IMR-90 (cell line): ENCODE results near the gene MR1.

Experiments used
- MAFK ChIP-seq: IDR thresholded peaks from 2 replicates; pipeline ENCODE4 v1.6.1; 2012; ENCODE audit warnings: low read depth, low read length, improper control_type of control experiment
- NFE2L2 ChIP-seq: fragments of 150-350 bp; IDR thresholded peaks from 2 replicates; pipeline ENCODE4 v1.6.1; 2016; ENCODE audit warnings: low read depth, mild to moderate bottlenecking, low read length
- POLR2A ChIP-seq: IDR thresholded peaks from 2 replicates; pipeline ENCODE4 v1.6.1; 2012; ENCODE audit warnings: mild to moderate bottlenecking, low read depth, low read length
- RCOR1 ChIP-seq: IDR thresholded peaks from 2 replicates; pipeline ENCODE4 v1.6.1; 2012; ENCODE audit warnings: mild to moderate bottlenecking, low read length, improper control_type of control experiment; ENCODE audit not compliant: insufficient replicate concordance
- SMC3 ChIP-seq: fragments of 150-350 bp; IDR thresholded peaks from 2 replicates; pipeline ENCODE4 v1.6.1; 2016; ENCODE audit warnings: low read depth, mild to moderate bottlenecking, antibody characterized with exemption, low read length, moderate library complexity
- TF ChIP-seq, protein P1 (sequence below): conservative IDR thresholded peaks from 2 replicates; pipeline ENCODE4 v1.5.1; 2012; ENCODE audit warnings: mild to moderate bottlenecking, low read depth, low read length, improper control_type of control experiment

- TF ChIP-seq POLR2A (no peak), MAFK (no peak), SMC3 (no peak), NFE2L2 (no peak), RCOR1 (no peak)
- TF ChIP-seq, protein P1, sequence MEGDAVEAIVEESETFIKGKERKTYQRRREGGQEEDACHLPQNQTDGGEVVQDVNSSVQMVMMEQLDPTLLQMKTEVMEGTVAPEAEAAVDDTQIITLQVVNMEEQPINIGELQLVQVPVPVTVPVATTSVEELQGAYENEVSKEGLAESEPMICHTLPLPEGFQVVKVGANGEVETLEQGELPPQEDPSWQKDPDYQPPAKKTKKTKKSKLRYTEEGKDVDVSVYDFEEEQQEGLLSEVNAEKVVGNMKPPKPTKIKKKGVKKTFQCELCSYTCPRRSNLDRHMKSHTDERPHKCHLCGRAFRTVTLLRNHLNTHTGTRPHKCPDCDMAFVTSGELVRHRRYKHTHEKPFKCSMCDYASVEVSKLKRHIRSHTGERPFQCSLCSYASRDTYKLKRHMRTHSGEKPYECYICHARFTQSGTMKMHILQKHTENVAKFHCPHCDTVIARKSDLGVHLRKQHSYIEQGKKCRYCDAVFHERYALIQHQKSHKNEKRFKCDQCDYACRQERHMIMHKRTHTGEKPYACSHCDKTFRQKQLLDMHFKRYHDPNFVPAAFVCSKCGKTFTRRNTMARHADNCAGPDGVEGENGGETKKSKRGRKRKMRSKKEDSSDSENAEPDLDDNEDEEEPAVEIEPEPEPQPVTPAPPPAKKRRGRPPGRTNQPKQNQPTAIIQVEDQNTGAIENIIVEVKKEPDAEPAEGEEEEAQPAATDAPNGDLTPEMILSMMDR: no peak
Measured at GRCh38 chr1:181012203-181012745, 21.5 kb upstream of the MR1 start.
